HFF-Myc (cell line): ENCODE data around the gene ATMIN.
A peak's percentile ranks its signal among the peaks of the same experiment; 100 is the strongest.

Source experiments
- DNase-seq: peaks from one replicate; pipeline ENCODE4 v3.0.0-alpha.2; 2011; ENCODE audit warnings: low read depth; ENCODE audit errors: extremely low read depth
- H3K4me3 ChIP-seq: replicated peaks from 2 replicates; pipeline ENCODE4 v1.5.1; 2011; ENCODE audit warnings: low read depth, mild to moderate bottlenecking, control low read depth, low read length
- CTCF ChIP-seq: IDR thresholded peaks from 2 replicates; pipeline ENCODE4 v1.5.1; 2012; ENCODE audit warnings: mild to moderate bottlenecking, low read depth, low read length, control low read depth; ENCODE audit errors: missing control alignments

Gene ATMIN

GRCh38 chr16:81004646-81005353, 30.8 kb upstream of the ATMIN start:
- H3K4me3 ChIP-seq = peak overlapping the region; percentile 94
- TF ChIP-seq CTCF = peak; percentile 46
- DNase-seq = peak; percentile 35

GRCh38 chr16:81005610-81006161, 30.0 kb upstream of the ATMIN start:
- no peak for TF ChIP-seq CTCF

GRCh38 chr16:81006211-81006812, 29.3 kb upstream of the ATMIN start:
- TF ChIP-seq CTCF = no peak
- H3K4me3 ChIP-seq = peak overlapping the region; percentile 94
- peak; percentile 17 for DNase-seq

More at GRCh38 chr16:81005610-81006161, 30.0 kb upstream of the ATMIN start:
- H3K4me3 ChIP-seq = peak overlapping the region; percentile 94
- DNase-seq = no peak

GRCh38 chr16:81006813-81007695, 28.6 kb upstream of the ATMIN start, which contains the start of the genes CENPN and CMC2:
CENPN (plus strand) TSS chr16:81007214; CDS start chr16:81011940, 4,726 bp downstream.
CMC2 (minus strand) TSS chr16:81006885; CDS start chr16:80997394, 9,491 bp downstream.
- DNase-seq = peak; percentile 92
- peak within 1 kb of the TSS; percentile 94 for H3K4me3 ChIP-seq
- TF ChIP-seq CTCF = no peak

- DNase-seq = no peak
- TF ChIP-seq CTCF = no peak
- peak overlapping the region; percentile 94 for H3K4me3 ChIP-seq
These were observed 27.2 kb upstream of the ATMIN start for GRCh38 chr16:81008505-81008789.

GRCh38 chr16:81012974-81013373, 22.7 kb upstream of the ATMIN start:
- no peak overlapping the region for H3K4me3 ChIP-seq
- no peak for TF ChIP-seq CTCF

More at GRCh38 chr16:81012974-81013373, 22.7 kb upstream of the ATMIN start:
- DNase-seq = no peak
